Hindlimb muscle (tissue), 1 donor: ENCODE results near the gene ADGRG1. TPM values are rescaled to one million over a fixed set of nuclear protein-coding genes. Genes with fewer than 3 reads are reported as not detected.
A peak's percentile ranks its signal among the peaks of the same experiment; 100 is the strongest.

Experiments used
- DNase-seq: peaks from one replicate; pipeline ENCODE4 v3.0.0-alpha.2; 2013
- polyA plus RNA-seq: library from polyadenylated mRNA; unstranded; fragments of 120-200 nt; gene quantifications from one replicate; pipeline ENCODE4 v1.2.1, GENCODE V29; 2013; ENCODE audit not compliant: insufficient read length

The ADGRG1 gene
- polyA plus RNA-seq, 1 donor, result 7.4 TPM

DNA sequence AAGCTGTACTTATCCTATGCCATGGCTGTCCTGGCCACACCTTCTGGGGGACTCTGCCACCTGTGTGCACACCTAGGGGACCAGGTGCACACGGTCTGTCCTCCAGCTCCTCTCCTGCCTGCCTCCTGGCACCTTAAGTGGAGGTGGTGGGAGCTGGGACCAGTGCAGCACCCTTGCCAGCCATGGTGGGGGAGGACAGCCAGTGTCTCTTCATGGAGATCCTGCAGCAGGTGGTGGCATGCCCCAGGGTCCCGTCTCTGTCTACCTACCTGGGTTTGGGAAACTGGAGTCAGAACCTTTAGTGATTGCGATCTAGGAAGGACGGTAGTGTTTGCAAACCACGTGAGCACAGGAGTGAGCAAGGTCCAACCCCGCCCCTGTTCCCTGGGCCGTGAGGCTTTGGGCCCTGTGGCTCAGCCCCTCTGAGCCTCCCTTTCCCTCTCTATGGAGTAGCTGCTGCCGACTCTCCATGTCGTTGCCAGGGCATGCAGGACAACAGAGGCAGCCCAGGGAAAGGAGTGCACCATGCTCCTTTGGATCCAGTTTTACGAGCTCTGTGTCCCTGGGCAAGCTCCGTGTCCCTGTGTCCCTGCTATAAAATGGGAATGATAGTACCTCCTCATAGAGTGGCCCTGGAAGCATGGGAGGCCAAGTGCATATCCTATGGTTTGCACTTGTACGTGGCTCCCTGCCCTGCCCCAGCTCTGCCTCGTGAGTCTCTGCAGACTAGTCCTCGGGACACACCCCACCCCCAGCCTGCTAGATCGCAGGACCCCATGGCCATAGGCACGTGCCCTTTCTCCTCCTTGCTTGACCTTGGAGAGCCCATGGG is 7.1 kb downstream of the ADGRG1 start:
- no peak for DNase-seq

DNA sequence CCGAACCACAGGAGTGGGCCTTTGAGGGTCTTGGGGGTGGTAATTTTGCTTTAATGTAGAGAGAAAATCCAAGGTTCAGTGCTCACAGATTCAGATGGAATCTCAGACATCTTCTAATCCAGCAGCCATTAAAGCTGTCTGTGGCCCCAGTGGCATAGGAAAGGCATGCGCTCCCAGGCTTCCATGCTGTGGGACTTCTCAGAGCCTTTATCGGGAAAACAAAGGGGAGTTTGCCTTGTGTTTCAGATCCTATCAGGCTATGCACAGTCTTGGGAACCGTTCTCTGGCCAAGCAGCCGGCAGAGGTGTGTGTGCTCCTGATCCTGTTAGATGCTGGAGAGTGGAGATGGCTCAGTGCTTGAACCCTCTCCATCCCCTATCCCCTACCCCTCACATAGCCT is 7.8 kb downstream of the ADGRG1 start:
- no peak for DNase-seq

DNA sequence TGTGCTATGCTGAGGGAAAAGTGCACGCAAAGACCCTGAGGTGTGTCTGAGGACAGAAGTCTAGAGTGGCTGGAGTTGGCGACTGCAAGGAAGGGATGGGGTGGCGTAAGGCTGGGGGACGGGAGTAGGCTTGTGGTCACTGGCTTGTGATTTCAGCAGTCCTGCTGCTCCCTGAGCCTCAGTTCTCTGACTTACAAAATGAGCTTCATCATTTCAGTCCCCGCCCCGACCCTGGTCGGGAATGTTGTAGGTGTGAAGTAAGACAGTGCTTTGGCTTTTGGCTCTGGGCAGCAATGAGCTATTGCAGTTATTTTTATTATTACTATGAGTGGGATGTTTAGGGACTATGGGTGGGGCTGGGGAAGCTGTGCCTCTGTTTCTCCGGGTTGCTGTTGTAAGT is 8.6 kb downstream of the ADGRG1 start:
- DNase-seq, result no peak

DNA sequence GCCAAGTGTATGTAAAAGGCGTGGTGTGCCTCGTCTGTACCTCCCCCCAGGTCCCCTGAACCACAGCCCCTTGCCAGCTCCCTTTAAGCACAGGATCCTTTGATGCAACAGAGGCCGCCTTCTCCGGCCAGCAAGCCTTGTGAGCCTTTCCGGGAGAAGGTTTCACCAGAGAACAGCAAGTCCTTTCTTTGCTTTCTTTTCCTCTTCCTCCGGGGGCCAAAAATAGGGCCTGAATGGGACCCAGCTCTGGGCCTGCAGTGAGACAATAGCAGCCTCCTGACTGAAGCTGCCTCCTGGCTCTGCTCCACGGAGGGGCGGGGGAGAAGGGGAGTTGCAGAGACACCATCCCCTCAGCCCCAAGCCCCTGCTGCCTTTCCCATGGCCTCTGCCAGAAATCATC is 9.0 kb downstream of the ADGRG1 start:
- DNase-seq, result no peak

DNA sequence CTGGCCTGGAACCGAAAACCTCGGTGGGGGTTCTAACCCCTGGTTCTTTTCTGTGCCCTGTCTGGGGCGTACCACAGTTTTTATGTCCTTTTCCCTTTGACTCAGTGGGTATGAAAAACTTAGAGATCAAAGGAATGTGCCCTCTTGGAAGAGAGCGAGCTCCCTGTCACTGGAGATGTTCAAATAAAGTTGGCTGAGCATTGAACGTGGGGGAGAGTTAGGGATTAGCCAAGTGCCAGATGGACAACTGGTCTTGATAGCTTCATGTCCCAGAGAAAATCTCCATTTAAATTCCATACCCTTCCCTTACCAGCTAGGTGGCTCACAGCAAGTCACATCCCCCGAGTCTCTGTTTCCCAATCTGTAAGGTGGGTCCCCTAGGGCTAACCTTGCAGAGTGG is 9.5 kb downstream of the ADGRG1 start:
- DNase-seq, result no peak

DNA sequence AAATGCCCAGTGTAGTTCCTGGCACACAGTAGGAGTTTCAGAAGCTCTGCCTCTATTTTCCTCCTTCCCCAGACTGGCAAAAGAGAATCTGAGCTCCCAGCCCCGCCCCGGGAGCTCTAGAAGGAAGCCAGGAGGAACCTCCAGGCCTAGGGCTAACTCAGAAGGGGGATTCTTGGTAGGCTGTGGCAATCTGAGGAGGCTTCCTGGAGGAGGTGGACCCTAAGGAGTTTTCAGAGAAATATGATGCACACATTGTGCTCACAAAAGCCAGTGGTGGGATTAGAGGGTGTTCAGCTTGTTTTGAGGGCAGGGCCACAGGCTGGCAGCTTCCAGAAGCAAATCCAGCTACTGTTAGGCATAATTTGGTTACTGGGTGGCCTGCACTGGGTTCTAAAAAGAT is 10.0 kb downstream of the ADGRG1 start:
- no peak for DNase-seq

DNA sequence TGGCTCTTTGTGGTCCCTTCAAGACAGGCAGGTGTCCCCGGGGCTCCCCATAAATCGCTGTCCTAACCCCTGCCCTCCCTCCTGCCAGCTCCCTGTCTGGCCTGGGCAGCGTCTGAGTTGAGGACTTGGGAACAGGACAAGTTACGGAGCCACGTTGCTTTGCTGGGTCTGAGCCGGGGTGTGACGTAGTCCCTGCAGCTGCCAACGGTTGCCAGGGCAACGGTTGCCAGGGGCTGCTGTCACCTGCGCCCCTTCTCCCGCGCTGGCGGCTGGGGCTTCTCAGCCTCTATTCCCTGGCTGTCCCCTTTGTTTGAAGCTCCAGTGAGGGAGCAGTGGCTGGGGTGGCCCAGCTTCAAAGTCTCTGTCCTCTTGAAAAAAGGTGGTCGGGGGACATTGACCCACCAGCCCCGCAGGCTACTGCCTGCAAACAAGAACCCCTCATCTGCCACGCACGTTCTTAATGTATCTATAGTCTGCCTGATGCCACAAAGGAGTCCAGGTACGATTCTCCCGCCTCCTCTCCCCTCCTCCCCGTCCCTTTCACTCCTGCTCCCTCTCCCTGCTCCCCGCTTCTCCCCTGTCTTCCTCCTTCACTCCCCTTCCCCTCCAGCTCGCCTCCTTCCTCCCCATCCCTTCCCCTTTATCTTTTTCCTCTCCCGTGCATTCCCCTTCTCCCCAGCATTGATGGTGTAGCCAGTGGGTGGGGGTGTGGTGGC is 10.9 kb downstream of the ADGRG1 start:
- peak; percentile 75 for DNase-seq

DNA sequence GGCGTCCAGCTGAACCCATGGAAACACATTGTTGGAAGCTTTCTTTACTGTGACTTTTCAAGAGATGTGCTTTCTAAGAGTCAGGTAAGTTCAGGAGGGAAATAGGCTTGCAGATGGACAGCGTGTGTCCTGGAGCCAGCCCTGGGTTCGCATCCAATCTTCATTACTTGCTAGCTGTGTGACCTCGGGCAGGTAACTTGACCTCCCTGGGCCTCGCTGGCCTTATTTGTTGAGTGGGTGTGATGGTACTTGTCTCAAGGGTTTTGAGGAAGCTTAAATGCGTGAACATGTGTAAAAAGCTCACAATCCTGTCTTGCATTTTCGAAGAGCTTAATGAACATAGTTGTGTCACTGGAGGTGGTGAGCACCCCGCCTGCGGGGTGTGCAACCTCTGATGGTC is 11.8 kb downstream of the ADGRG1 start:
- no peak for DNase-seq

DNA sequence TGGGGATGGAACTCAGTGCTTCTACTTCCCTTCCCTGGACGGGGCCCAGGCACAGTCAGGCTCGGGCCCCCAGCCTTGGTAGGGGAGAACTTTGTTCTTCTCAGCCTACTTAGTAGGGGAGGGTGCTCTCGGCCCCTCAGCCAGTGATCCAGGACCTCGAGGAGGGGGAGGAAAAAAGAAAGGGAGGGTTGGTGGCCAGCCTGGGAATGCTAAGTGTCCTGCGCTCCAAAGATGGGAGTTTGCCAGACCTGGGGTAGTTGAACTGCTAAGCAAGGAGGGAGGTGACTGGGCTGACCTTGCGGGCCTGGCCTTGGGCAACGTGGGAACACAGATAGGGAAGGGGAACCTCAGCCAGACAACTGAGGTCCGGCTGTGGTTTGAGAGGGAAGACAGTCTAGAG is 12.2 kb downstream of the ADGRG1 start:
- no peak for DNase-seq

DNA sequence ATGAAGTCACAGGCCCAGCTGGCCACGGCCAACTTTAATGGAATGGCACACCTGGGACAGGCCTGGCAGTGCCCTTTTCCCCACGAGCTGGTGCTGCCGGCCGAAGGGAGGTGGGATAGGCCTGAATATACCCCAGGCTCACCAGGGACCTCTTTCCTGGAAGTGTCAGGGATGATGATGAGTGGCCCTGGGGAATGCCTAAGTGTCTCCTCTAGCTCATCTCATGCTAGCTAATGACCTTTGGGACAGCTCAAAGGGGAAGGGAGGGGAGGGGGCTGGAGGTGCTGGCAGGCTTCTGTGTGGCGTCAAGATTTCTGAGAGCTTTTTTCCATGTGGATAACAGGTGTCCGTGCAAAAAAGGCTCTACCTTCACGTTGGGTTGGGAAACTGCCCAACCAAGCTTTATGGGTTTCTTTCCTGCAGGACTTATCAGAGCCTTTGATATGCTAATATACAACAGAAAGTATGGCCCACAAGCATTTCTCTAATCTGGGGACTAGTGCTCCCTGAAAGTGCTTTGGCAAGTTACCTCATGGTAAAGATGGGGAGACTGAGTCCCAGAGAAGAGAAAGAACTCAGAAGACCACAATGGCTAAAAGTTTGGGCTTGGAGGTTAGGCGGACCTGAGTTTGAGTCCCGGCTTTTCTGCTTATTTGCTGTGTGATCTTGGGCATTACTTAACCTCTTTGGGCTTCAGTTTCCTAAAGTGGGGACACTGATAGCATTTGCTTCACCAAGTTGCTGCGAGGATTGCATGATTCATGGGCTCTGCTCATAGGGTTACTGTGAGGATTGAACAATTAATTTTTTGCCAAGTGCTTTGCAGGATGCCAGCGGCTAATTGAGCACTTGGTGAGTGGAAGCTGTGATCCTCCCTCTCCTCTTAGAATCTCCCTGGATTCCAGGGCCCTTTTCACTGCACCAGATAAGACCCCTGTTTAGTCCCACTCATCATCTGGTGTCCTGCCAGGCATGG is 14.0 kb downstream of the ADGRG1 start:
- DNase-seq, result no peak

DNA sequence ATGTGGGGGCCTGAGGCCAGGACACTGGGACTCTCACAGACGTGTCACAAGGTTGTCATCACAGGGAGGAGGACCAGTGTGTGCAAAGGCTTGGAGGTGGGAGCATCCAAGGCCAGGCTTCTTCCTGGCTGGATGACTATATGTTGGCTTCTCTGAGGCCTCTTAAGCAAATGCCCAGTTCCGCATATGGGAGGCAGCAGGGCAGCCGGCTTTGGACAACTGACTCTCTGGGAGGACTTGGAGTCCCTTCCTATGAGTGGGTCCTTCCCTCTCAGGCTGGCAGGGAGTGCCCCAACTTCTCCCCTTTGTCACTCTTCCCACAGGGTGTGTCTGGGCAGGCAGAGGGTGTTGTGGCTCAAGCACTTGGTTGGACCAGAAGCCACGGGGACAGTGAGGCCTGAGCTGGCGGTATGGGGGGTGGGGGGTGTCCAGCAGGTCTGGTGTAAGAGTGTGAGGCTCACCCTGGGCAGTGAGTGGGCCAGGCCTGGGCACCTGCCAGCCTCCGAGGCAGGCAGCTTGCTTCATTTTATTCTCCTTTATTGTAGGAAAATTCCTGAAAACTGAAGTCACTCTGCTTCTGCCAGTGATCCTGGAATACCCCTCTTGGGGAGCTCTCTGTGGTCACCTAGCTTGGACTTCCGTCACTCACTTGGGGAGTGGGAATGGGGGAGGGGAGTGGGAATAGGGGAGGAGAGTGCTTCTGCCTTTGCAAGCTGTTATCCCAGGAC is 14.9 kb downstream of the ADGRG1 start:
- DNase-seq, result no peak

DNA sequence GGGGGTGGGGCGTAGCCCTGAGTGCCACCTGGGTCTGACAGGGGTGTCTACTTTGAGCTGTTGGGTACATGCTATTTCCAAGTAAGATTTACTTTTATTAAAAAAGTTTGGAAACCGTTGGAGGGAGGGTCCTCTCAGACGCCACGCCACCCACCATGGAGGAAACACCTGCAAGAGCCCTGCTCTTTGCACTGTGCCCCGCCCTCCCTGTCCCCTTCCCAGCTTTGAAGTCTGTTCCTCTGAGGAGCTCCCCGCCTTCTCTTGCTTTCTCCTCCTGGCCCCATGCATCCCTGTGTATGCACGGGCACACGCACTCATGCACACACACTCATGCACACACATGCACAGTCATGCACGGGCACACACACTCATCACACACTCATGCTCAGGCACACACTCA is 15.5 kb downstream of the ADGRG1 start:
- no peak for DNase-seq

DNA sequence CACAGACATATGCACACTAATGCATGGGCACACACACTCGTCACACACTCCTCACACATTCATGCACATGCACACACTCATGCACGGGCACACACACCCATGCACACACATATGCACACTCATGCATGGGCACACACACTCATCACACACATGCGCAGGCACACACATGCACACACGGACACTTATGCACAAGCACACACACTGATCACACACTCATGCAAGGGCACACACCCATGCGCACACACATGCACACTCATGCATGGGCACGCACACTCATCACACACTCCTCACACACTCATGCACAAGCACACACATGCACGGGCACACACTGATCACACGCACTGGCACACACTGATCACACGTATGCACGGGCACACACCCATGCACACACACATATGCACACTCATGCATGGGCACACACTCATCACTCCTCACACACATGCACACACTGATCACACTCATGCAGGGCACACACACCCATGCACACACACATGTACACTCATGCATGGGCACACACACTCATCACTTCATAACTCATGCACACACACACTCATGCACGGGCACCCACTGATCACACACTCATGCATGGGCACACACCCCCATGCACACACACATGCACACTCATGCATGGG is 16.1 kb downstream of the ADGRG1 start:
- no peak for DNase-seq

DNA sequence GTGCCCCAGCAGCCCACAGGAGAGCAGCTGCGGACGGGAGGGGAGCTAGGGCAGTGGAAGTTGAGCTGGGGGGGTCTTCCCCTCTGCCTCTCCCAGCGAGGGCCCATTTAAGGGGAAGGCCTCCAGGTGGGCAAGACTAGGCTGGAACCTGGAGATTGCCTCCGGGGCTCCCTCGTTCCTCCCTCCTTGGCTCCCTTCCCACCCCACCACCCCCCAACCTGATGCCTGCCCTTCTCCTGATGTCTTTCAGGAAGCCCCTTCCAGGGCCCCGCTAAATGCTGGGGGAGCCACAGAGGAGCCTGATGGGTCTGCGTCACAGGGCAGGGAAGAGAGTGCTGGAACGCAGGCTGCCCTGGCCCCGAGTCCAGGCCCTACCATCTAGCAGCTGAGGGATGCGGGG is 16.7 kb downstream of the ADGRG1 start:
- DNase-seq, result no peak

DNA sequence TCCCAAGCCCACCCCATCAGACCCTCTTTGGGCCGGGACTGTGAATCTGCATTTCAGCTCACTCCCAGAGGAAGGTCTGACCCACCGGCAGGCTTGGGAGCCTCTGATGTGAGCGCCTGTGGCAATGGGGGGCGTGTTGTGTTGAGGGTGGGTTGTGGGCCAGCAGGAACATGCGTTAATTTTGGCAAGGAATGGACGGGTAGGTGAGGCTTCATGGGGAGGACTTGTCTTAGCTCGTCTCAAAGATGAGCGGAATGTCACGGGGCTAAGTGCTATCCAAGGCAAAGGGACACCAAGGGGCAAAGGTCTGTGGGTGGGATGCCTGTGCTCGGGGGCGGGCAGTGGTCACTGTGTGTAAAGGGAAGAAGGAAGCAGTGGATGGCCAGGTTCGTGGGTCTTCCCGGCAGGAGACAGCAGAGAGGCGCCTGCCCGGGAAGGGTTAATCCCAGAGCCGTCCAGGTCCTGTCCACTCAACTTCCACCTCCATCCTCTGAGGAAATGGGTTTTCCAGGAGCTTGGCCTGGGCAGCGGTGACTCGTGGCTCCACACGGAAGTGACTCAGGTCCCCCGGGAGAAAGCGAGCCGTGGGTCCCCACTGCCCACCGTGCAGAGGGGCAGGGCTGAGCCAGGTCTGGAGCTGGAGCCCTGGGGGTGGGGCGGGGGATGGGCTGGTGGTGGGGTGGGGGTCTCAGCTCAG is 17.4 kb downstream of the ADGRG1 start:
- DNase-seq, result peak; percentile 70

DNA sequence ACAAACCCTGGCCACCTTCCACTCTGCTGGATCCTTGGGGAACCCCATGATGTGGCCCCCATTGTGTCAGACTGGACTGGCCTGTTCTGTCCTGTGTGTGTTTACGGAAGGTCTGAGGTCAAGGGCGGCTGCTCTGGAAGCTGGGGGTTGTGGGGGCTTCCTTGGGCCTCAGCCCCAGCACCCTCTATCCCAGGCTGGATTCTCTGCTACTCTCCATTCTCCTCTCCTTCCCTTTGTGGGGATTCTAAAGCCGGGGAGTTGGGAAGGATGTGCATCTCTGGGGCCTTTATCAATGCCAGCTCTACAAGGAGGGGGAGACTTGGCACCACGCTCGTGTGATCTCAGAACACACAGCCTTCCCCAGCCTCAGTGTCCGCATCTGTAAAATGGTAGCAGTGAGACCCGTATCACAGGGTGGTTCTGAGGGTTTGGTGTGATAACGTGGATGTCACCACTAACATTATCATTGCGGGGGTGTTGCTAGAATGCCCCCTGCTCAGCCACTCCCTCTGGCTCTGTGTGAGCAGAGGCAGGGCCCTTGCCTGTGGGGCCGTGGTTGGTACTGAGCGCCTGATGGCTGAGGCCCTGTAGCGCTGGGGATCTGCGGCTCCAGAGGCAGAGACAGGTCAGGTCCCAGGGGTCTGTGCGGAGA is 18.1 kb downstream of the ADGRG1 start:
- no peak for DNase-seq

DNA sequence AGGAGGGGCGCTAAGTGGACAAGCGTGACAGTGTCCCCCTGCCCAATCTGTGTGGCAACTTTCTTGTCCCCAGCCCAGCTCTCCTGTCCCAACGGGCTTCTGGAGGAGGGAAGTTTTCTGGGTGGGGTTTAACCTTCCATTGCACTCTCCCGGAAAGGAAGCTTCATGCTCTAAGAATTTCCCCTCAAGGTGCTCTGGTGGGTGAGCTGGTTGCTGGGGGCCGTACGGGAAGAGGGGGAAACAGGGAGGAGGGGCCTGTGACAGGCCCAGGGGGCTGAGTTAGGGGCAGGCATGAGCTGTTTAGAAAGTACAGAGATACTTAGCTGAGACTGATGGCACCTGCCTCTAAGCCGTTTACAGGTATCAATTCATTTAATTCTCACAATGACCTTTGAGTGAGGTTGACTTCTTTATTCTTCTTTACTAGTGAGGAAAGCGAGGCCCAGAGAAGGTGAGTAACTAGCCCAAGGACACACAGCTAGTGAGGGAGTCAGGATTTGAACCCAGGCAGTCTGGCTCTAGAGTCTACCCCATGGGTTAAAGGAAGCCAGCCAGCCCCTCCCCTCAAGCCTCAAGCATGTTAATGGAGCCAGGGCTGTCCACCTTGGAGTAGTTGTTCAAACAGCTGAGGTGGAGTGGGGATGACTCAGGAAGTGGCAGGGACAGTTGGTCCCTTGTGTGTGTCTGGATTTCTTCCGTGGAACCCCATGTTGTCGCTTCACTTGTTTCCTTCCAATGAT is 18.9 kb downstream of the ADGRG1 start:
- DNase-seq, result no peak

DNA sequence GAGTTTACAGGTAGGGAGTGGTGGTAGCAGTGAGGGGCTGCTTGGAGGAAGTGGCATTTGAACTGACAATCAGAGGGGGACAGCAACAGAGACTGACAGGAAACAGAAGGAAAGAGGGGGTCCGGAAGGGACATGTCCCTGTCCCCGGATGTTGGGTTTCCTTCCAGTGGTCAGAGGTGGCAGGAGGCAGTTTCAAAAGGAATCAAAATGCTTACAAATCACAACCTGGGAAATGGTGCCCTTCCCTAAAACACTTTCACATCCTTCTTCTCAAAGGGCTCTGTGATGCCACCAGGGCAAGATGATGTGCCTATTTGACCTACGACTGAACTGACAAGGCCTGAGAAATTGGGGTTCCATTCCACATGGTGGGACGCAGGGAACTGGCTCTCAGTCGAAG is 19.7 kb downstream of the ADGRG1 start:
- DNase-seq, result no peak

DNA sequence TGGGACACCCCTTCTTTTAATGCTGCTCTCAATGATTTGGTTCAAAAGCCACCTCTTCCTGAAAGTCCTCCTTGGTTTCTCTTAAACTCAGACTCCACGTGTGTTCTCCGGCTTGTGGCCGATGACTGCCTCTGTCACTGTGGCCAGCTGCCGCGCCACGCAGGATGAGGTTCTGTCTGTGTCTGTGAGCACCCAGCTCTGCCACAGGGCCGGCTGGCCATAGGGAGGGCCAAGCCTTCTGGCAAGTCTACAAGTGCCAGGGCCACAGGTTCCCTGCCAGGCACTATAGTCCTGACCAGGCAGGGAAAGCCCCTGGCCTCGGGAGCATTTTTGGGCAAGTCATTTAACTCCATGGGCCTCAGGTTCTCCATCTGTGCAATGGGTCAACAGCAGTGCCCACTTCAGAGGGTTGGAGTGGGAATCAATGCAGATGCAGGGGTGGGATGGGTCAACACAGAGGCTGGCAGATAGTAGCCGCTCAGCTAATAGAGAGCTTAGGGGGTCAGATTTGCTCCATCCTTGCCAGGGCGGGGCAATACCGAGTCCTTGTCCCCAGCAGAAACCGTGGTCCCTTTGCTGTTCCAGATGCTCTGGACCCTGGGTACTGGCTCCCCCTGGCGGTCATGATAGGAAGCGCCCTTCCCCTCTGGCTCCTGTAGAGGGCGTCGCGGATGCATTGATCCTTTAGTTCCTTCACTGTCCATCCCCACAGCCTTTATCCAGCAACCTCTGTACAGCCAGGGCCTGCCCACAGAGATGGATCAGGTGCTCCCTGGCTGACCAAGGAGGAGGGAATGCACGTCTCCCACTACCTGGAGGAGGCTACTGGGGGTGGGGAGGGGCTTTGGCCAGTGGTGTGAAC is 20.4 kb downstream of the ADGRG1 start:
- DNase-seq, result peak; percentile 71
